ENCODE results near the gene GALP.
A peak's percentile ranks its signal among the peaks of the same experiment; 100 is the strongest.

DNA sequence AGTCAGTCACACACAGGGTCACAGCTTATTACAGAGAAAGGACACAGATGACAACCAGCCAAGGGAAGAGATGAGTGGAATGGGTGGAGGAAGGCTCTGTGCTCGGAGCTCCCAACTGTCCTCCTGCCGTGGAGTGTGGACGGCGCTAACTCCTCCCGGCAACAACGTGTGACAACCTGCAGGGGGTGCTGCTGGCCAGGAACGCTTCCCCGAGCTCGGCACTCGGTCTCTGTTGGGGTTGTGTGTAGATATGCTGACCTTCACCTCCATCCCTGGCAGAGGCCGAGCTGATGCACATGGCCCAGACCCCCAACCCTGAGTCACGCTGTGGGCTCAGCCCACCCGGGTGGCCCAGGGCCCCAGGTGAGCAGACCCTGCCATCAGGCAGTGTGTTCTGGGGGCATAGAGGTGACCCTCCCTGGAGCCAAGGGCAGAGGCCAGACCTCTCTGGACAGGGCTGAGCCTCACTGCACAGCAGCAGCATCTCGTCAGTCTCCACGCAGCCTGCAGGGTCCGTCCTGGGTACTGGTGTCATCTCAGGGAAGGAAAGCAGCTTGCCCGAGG, 20.6 kb upstream of the GALP start:
- TF ChIP-seq, protein P1, sequence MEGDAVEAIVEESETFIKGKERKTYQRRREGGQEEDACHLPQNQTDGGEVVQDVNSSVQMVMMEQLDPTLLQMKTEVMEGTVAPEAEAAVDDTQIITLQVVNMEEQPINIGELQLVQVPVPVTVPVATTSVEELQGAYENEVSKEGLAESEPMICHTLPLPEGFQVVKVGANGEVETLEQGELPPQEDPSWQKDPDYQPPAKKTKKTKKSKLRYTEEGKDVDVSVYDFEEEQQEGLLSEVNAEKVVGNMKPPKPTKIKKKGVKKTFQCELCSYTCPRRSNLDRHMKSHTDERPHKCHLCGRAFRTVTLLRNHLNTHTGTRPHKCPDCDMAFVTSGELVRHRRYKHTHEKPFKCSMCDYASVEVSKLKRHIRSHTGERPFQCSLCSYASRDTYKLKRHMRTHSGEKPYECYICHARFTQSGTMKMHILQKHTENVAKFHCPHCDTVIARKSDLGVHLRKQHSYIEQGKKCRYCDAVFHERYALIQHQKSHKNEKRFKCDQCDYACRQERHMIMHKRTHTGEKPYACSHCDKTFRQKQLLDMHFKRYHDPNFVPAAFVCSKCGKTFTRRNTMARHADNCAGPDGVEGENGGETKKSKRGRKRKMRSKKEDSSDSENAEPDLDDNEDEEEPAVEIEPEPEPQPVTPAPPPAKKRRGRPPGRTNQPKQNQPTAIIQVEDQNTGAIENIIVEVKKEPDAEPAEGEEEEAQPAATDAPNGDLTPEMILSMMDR (conservative IDR thresholded peaks at IDR 0.05; ENCODE audit: low read depth, low read length): peak; percentile 57
- TF ChIP-seq EZH2phosphoT487 (IDR thresholded peaks at IDR 0.05; ENCODE audit: borderline replicate concordance, low read length): no peak
